Neural crest cell (in vitro differentiated cells): ENCODE data around the gene VPREB3. TPM values are rescaled to one million over a fixed set of nuclear protein-coding genes. Genes with fewer than 3 reads are reported as not detected.

Experiments used
- DNase-seq: peaks from one replicate; pipeline ENCODE4 v3.0.0; 2021; ENCODE audit warnings: low read depth, mixed read lengths, low spot score
- H3K27ac Mint-ChIP-seq: one replicate; pipeline ENCODE4 v1.8.0; 2021; ENCODE audit warnings: mild to moderate bottlenecking, mixed read lengths; ENCODE audit not compliant: unreplicated experiment
- H3K27me3 Mint-ChIP-seq: 2 replicates; pipeline ENCODE4 v1.8.0; 2021; ENCODE audit warnings: low read depth, mild to moderate bottlenecking, mixed read lengths
- H3K36me3 Mint-ChIP-seq: 2 replicates; pipeline ENCODE4 v1.8.0; 2021; ENCODE audit warnings: low read depth, mild to moderate bottlenecking, mixed read lengths
- H3K4me1 Mint-ChIP-seq: 2 replicates; pipeline ENCODE4 v1.8.0; 2021; ENCODE audit warnings: mixed read lengths
- H3K4me3 Mint-ChIP-seq: one replicate; pipeline ENCODE4 v1.8.0; 2021; ENCODE audit warnings: mild to moderate bottlenecking, mixed read lengths
- H3K9me3 Mint-ChIP-seq: 2 replicates; pipeline ENCODE4 v1.8.0; 2021; ENCODE audit warnings: mixed read lengths
- CTCF ChIP-seq: fragments of 200-600 bp; sonication (generic); conservative IDR thresholded peaks from 2 replicates; pipeline ENCODE4 v1.5.0; 2021; ENCODE audit warnings: antibody characterized with exemption, mild to moderate bottlenecking
- total RNA-seq: library from RNA; stranded (reverse); gene quantifications from 2 replicates; pipeline ENCODE4 v1.2.1, GENCODE V29; 2021

The VPREB3 gene
- total RNA-seq, 1 donor from 2014 or later: not detected

- no peak overlapping the region for H3K4me3 Mint-ChIP-seq
- DNase-seq: no peak
- no peak for TF ChIP-seq CTCF
- H3K36me3 Mint-ChIP-seq: peaks cover 48% of the 10 kb centered on the region
- no peak overlapping the region for H3K27ac Mint-ChIP-seq
- no peaks in the 10 kb centered on the region for H3K9me3 Mint-ChIP-seq
- no peaks in the 10 kb centered on the region for H3K27me3 Mint-ChIP-seq
- peaks cover 3% of the 10 kb centered on the region for H3K4me1 Mint-ChIP-seq
These were observed 49.4 kb downstream of the VPREB3 start for GRCh38 chr22:23704829-23705228.

GRCh38 chr22:23704062-23704461 is 50.2 kb downstream of the VPREB3 start:
- no peak for DNase-seq
- peaks cover 44% of the 10 kb centered on the region for H3K36me3 Mint-ChIP-seq
- peaks cover 3% of the 10 kb centered on the region for H3K4me1 Mint-ChIP-seq
- no peaks in the 10 kb centered on the region for H3K9me3 Mint-ChIP-seq
- H3K4me3 Mint-ChIP-seq: no peak overlapping the region
- no peaks in the 10 kb centered on the region for H3K27me3 Mint-ChIP-seq
- TF ChIP-seq CTCF: no peak
- no peak overlapping the region for H3K27ac Mint-ChIP-seq

Other genes with a start within 250 kb of the VPREB3 start
- not detected in 2 replicates for gene IGLL1, start 174.1 kb downstream of the VPREB3 start, total RNA-seq
- 0.43 TPM in 1 of 2 replicates, not detected in the other for gene DRICH1, start 122.1 kb downstream of the VPREB3 start, total RNA-seq
- not detected in 2 replicates for gene RGL4, start 63.4 kb downstream of the VPREB3 start, total RNA-seq
- 11.4 and 13.0 TPM in 2 replicates for gene ZNF70, start 3.3 kb downstream of the VPREB3 start, total RNA-seq
- gene C22orf15, start 8.6 kb upstream of the VPREB3 start, total RNA-seq: 0.41 and 0.79 TPM in 2 replicates
- gene CHCHD10, start 13.5 kb upstream of the VPREB3 start, total RNA-seq: 35.8 and 38.8 TPM in 2 replicates
- 10.8 and 11.2 TPM in 2 replicates for gene MMP11, start 18.4 kb upstream of the VPREB3 start, total RNA-seq
- gene SMARCB1, start 32.5 kb upstream of the VPREB3 start, total RNA-seq: 222 and 244 TPM in 2 replicates
- gene DERL3, start 84.6 kb upstream of the VPREB3 start, total RNA-seq: 5.7 TPM in 2 replicates
- 17.1 and 18.2 TPM in 2 replicates for gene SLC2A11, start 103.5 kb upstream of the VPREB3 start, total RNA-seq
- 637 and 642 TPM in 2 replicates for gene MIF, start 140.0 kb upstream of the VPREB3 start, total RNA-seq
- 1.8 and 2.1 TPM in 2 replicates for gene GSTT2B, start 206.8 kb upstream of the VPREB3 start, total RNA-seq
- not detected in 2 replicates for gene DDTL, start 212.5 kb upstream of the VPREB3 start, total RNA-seq
- gene DDT, start 220.0 kb upstream of the VPREB3 start, total RNA-seq: 72.3 and 74.0 TPM in 2 replicates
- not detected in 2 replicates for gene GSTT2, start 225.7 kb upstream of the VPREB3 start, total RNA-seq